ENCODE data around the gene CMTR1.

DNA sequence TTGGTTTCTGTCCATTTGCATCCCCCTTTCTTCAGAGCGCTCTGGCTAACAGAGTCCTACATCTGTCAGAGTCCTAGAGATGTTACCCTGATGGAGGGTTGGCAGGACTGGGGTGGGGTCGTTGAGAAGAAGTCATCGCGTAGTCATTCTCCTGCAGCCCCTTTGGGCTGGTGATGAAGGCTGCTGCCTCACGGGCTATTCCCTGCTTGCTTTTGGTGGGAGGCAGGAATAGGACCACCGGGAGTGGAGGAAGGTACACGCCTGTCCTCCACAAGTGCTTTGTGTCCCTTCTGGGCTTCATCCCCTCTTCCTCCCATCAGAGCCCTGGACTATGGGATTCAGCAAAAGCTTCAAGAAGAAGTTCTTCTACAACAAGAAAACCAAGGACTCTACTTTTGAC lies 45.8 kb downstream of the CMTR1 start:
- TF ChIP-seq, protein P1, sequence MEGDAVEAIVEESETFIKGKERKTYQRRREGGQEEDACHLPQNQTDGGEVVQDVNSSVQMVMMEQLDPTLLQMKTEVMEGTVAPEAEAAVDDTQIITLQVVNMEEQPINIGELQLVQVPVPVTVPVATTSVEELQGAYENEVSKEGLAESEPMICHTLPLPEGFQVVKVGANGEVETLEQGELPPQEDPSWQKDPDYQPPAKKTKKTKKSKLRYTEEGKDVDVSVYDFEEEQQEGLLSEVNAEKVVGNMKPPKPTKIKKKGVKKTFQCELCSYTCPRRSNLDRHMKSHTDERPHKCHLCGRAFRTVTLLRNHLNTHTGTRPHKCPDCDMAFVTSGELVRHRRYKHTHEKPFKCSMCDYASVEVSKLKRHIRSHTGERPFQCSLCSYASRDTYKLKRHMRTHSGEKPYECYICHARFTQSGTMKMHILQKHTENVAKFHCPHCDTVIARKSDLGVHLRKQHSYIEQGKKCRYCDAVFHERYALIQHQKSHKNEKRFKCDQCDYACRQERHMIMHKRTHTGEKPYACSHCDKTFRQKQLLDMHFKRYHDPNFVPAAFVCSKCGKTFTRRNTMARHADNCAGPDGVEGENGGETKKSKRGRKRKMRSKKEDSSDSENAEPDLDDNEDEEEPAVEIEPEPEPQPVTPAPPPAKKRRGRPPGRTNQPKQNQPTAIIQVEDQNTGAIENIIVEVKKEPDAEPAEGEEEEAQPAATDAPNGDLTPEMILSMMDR (conservative IDR thresholded peaks at IDR 0.05; ENCODE audit: low read length) = no peak
- no peak for TF ChIP-seq EZH2phosphoT487 (IDR thresholded peaks at IDR 0.05; ENCODE audit: borderline replicate concordance, low read depth, low read length)
